ENCODE results near the gene UNC13A. TPM values are rescaled to one million over a fixed set of nuclear protein-coding genes. Genes with fewer than 3 reads are reported as not detected.

Gene UNC13A
- polyA plus RNA-seq, 1 experiment, result 2.2 TPM

- H3K4me3 ChIP-seq (ENCODE audit: low read depth, low read length), result no peak overlapping the region
- POLR2A ChIA-PET, result no interaction called here
These were observed 76.5 kb downstream of the UNC13A start for GRCh38 chr19:17611462-17612244.

GRCh38 chr19:17610384-17610783, 77.8 kb downstream of the UNC13A start:
- Histone ChIP-seq H3K4me3 (ENCODE audit: low read depth, low read length) (no peak overlapping the region), H3K27me3 (ENCODE audit: control insufficient read depth, insufficient read depth, low read length) (no peaks in the 10 kb centered on the region), H3K36me3 (ENCODE audit: control insufficient read depth, insufficient read depth, low read length) (no peaks in the 10 kb centered on the region)
- DNase-seq (ENCODE audit: low read depth), result no peak
- ChIA-PET POLR2A (no interaction called here), CTCF (no interaction called here)
- no peak for TF ChIP-seq CTCF (IDR thresholded peaks at IDR 0.05; ENCODE audit: insufficient read depth, low read depth, low read length)

More at GRCh38 chr19:17611462-17612244, 76.5 kb downstream of the UNC13A start:
- no peaks in the 10 kb centered on the region for H3K36me3 ChIP-seq (ENCODE audit: control insufficient read depth, insufficient read depth, low read length)
- no peak for DNase-seq (ENCODE audit: low read depth)
- CTCF ChIA-PET, result interaction anchor here (1.2 to 1.9 kb wide), 2 partner anchors 10 to 11 kb away, joined by 3 to 4 read pairs; no protein-coding TSS in a partner anchor
- no peak for TF ChIP-seq CTCF (IDR thresholded peaks at IDR 0.05; ENCODE audit: insufficient read depth, low read depth, low read length)
- no peaks in the 10 kb centered on the region for H3K27me3 ChIP-seq (ENCODE audit: control insufficient read depth, insufficient read depth, low read length)

DNA sequence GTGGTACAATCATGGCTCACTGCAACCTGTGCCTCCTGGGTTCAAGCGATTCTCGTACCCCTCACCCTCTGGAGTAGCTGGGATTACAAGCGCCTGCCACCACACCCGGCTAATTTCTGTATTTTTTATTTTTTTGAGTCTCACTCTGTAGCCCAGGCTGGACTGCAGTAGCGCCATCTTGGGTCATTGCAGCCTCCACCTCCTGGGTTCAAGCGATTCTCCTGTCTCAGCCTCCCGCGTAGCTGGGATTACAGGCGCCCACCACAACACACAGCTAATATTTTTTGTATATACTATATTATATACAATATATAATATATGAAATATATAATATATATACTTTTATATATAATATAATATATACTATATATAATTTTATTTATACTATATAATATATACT, 80.2 kb downstream of the UNC13A start:
- no peaks in the 10 kb centered on the region for H3K36me3 ChIP-seq (ENCODE audit: control insufficient read depth, insufficient read depth, low read length)
- H3K27me3 ChIP-seq (ENCODE audit: control insufficient read depth, insufficient read depth, low read length), result 0 out of 2 replicates have a peak, but pooled peaks cover under 1% of the 10 kb centered on the region
- DNase-seq (ENCODE audit: low read depth), result no peak
- no peak for TF ChIP-seq CTCF (IDR thresholded peaks at IDR 0.05; ENCODE audit: insufficient read depth, low read depth, low read length)
- H3K4me3 ChIP-seq (ENCODE audit: low read depth, low read length), result no peak overlapping the region
- ChIA-PET CTCF (interaction anchor here (0.9 to 1.2 kb wide), 2 partner anchors 11 to 166 kb away, joined by 3 read pairs; no protein-coding TSS in a partner anchor), POLR2A (no interaction called here)

DNA sequence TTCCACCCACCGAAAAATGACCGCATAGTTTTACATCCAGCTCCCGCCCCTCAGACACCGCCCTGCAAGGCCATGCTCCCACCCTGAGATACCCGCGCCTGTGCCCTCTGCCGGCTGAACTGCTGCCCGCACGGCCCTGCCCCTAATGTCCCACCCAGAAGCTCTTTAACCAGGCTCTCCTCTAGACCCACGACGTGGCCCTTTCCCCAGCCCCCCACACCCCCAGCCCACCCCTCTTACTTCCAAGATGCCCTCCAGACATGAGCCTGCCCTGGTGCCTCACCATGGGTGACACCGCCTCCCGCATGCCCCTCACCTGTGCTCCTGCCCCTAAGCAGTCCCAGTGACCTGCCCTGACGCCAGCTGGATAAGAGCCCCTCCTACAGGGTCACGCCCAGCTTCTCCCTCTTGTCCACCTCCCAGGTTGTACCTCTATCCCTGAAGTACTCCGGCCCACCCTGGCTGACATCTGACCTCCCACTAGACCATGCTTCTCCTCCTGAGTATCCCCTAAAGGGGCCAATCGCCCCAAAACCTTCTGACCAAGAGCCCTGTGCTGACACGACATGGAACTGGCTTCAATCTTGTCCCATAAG, 81.5 kb downstream of the UNC13A start:
- POLR2A ChIA-PET, result interaction anchor here (0.6 kb wide), 1 partner anchor 97 kb away, joined by 11 read pairs; no protein-coding TSS in a partner anchor
- peak overlapping the region; percentile 43 for H3K4me3 ChIP-seq (ENCODE audit: low read depth, low read length)
- DNase-seq (ENCODE audit: low read depth), result no peak
- no peak for TF ChIP-seq CTCF (IDR thresholded peaks at IDR 0.05; ENCODE audit: insufficient read depth, low read depth, low read length)
- H3K36me3 ChIP-seq (ENCODE audit: control insufficient read depth, insufficient read depth, low read length), result no peaks in the 10 kb centered on the region
- H3K27me3 ChIP-seq (ENCODE audit: control insufficient read depth, insufficient read depth, low read length), result peaks cover 6% of the 10 kb centered on the region
- CTCF ChIA-PET, result interaction anchor here (0.5 to 2.1 kb wide), 11 partner anchors 8 to 253 kb away, joined by 3 to 8 read pairs (median 3); partner anchors contain the start of gene RPL18A
